Measurements from ENCODE around the gene C1orf232.

DNA sequence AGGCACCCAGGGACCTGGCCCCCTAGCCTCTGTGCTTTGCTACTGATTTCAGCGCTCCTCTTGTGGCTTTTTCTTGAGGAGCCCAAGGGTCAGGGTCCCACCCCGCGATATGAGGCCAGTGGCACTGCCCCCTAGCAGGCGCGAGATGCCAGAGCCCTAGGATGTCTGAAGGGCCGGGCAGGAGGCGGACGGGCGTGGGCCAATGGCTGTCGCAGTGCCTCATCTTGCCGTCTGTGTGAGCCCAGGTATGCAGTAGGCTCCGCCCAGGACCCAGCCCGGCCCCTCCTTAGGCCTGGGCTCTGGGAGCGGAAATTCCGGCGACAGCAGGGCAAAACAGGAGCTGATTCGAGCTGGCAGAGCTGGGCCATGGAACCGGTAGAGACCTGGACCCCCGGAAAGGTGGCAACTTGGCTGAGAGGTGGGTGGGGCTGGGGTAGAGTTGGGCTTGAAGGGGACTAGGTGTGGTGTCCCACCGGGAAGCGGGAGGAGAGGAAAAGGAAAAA is 8.5 kb upstream of the C1orf232 start, which contains the start of gene CNKSR1:
- TF ChIP-seq EZH2 (IDR thresholded peaks at IDR 0.05): no peak
- TF ChIP-seq POLR2AphosphoS5 (IDR thresholded peaks at IDR 0.05; ENCODE audit: borderline replicate concordance, low read depth, low read length): no peak
